DOHH2 (cell line): ENCODE data around the gene SPRR1A.

Source experiments
- H3F3A ChIP-seq: fragments of 200-600 bp; sonication (generic), shearing (Covaris generic); 2 replicates; pipeline ENCODE4 v1.6.0; 2016; ENCODE audit warnings: antibody characterized with exemption, mild to moderate bottlenecking; ENCODE audit not compliant: control insufficient read depth, insufficient read depth
- H3K27ac ChIP-seq: fragments of 200-600 bp; sonication (generic); 2 replicates; pipeline ENCODE4 v1.5.1; 2014; ENCODE audit warnings: low read depth, mild to moderate bottlenecking, low read length, moderate library complexity
- H3K27me3 ChIP-seq: fragments of 200-600 bp; sonication (generic); 2 replicates; pipeline ENCODE4 v1.6.1; 2014; ENCODE audit warnings: mild to moderate bottlenecking, low read length, mixed read lengths; ENCODE audit not compliant: control insufficient read depth
- H3K36me3 ChIP-seq: fragments of 200-600 bp; sonication (generic); 2 replicates; pipeline ENCODE4 v1.6.1; 2014; ENCODE audit warnings: mild to moderate bottlenecking, low read length, moderate library complexity, mixed read lengths; ENCODE audit not compliant: control insufficient read depth
- H3K4me1 ChIP-seq: fragments of 200-600 bp; sonication (generic); 2 replicates; pipeline ENCODE4 v1.6.1; 2014; ENCODE audit warnings: mild to moderate bottlenecking, low read length, mixed read lengths; ENCODE audit not compliant: control insufficient read depth
- H3K4me2 ChIP-seq: fragments of 200-600 bp; sonication (generic); 2 replicates; pipeline ENCODE4 v1.6.0; 2014; ENCODE audit warnings: mild to moderate bottlenecking, low read length, moderate library complexity
- H3K4me3 ChIP-seq: fragments of 200-600 bp; sonication (generic); 2 replicates; pipeline ENCODE4 v1.5.1; 2014; ENCODE audit warnings: mild to moderate bottlenecking, low read length, mixed read lengths
- H3K79me2 ChIP-seq: fragments of 200-600 bp; sonication (generic); 2 replicates; pipeline ENCODE4 v1.6.1; 2014; ENCODE audit warnings: mild to moderate bottlenecking, low read length, mixed read lengths; ENCODE audit not compliant: control insufficient read depth
- H3K9me2 ChIP-seq: fragments of 200-600 bp; sonication (generic); replicated peaks from 2 replicates; pipeline ENCODE4 v1.6.1; 2014; ENCODE audit warnings: mild to moderate bottlenecking, low read length, mixed read lengths; ENCODE audit not compliant: control insufficient read depth
- H3K9me3 ChIP-seq: fragments of 200-600 bp; sonication (generic); 2 replicates; pipeline ENCODE4 v1.6.1; 2014; ENCODE audit warnings: antibody characterized with exemption, low read length, mixed read lengths; ENCODE audit not compliant: control insufficient read depth, insufficient read depth
- H4K20me1 ChIP-seq: fragments of 200-600 bp; sonication (generic); 2 replicates; pipeline ENCODE4 v1.6.0; 2014; ENCODE audit warnings: low read depth, mild to moderate bottlenecking, antibody characterized with exemption, low read length, moderate library complexity; ENCODE audit not compliant: control insufficient read depth, insufficient read depth
- EZH2phosphoT487 ChIP-seq: fragments of 200-600 bp; sonication (generic); IDR thresholded peaks from 2 replicates; pipeline ENCODE4 v1.6.1; 2017; ENCODE audit warnings: borderline replicate concordance, mild to moderate bottlenecking, antibody characterized with exemption, low read length, moderate library complexity, mixed read lengths
- TF ChIP-seq, protein P1 (sequence below): fragments of 200-600 bp; sonication (generic); IDR thresholded peaks from one replicate; pipeline ENCODE4 v1.5.1; 2014; ENCODE audit warnings: antibody characterized with exemption, mild to moderate bottlenecking, low read depth, low read length; ENCODE audit not compliant: poor library complexity, severe bottlenecking

The SPRR1A gene

DNA sequence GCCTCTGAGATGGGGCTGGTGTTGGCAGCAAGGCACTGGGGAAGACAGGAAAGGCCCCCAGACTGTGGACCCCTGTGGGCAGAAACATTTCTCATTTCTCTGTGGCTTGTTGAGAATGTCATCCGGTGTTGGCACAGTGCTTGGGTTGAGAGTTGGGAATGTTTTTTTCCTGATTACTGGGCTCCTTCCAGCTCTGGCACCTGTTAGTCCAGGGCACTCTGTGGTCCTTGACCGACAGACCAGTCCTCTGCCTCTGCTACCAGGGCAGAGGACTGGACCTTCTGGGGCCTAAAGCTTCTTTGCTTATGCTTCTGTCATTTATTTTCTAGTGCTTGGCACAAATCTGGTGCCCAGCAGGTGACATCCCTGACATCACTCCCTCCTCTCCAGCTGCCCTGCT lies 41.7 kb upstream of the SPRR1A start:
- no peaks in the 10 kb centered on the region for H3F3A ChIP-seq
- no peaks in the 10 kb centered on the region for H3K27me3 ChIP-seq

DNA sequence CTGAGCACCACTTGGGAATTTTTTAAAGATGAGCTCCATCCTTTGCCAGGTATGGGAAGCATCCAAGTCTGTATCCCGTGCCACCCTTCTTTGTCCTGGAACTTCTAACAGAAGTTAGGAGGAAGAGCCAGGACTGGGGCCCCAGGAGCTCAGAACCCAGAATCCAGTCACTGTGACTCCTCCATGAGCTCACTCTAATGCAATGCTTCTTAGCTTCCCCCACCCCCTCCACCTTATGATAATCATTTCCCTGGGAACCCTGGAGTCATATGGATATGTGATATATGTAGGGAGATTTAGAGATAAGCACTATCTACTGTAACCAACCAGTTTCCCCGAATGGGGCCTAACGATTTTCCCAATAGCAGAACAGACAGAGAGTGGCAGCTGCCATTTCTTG lies 37.6 kb upstream of the SPRR1A start:
- Histone ChIP-seq H3K4me1 (no peaks in the 10 kb centered on the region), H4K20me1 (no peaks in the 10 kb centered on the region), H3K36me3 (no peaks in the 10 kb centered on the region), H3K27ac (no peak overlapping the region), H3K79me2 (no peaks in the 10 kb centered on the region), H3K27me3 (no peaks in the 10 kb centered on the region), H3K4me3 (no peak overlapping the region), H3K4me2 (no peak overlapping the region), H3F3A (no peaks in the 10 kb centered on the region), H3K9me2 (no peaks in the 10 kb centered on the region), H3K9me3 (no peaks in the 10 kb centered on the region)
- TF ChIP-seq, protein P1, sequence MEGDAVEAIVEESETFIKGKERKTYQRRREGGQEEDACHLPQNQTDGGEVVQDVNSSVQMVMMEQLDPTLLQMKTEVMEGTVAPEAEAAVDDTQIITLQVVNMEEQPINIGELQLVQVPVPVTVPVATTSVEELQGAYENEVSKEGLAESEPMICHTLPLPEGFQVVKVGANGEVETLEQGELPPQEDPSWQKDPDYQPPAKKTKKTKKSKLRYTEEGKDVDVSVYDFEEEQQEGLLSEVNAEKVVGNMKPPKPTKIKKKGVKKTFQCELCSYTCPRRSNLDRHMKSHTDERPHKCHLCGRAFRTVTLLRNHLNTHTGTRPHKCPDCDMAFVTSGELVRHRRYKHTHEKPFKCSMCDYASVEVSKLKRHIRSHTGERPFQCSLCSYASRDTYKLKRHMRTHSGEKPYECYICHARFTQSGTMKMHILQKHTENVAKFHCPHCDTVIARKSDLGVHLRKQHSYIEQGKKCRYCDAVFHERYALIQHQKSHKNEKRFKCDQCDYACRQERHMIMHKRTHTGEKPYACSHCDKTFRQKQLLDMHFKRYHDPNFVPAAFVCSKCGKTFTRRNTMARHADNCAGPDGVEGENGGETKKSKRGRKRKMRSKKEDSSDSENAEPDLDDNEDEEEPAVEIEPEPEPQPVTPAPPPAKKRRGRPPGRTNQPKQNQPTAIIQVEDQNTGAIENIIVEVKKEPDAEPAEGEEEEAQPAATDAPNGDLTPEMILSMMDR = no peak
- no peak for TF ChIP-seq EZH2phosphoT487

More for the DNA sequence above, 41.7 kb upstream of the SPRR1A start:
- Histone ChIP-seq H3K4me3 (no peak overlapping the region), H3K36me3 (no peaks in the 10 kb centered on the region), H3K9me3 (no peaks in the 10 kb centered on the region), H3K4me2 (no peak overlapping the region), H3K4me1 (no peaks in the 10 kb centered on the region), H3K79me2 (no peaks in the 10 kb centered on the region), H4K20me1 (no peaks in the 10 kb centered on the region), H3K9me2 (no peaks in the 10 kb centered on the region), H3K27ac (no peak overlapping the region)
- no peak for TF ChIP-seq EZH2phosphoT487
- TF ChIP-seq, protein P1 = no peak

DNA sequence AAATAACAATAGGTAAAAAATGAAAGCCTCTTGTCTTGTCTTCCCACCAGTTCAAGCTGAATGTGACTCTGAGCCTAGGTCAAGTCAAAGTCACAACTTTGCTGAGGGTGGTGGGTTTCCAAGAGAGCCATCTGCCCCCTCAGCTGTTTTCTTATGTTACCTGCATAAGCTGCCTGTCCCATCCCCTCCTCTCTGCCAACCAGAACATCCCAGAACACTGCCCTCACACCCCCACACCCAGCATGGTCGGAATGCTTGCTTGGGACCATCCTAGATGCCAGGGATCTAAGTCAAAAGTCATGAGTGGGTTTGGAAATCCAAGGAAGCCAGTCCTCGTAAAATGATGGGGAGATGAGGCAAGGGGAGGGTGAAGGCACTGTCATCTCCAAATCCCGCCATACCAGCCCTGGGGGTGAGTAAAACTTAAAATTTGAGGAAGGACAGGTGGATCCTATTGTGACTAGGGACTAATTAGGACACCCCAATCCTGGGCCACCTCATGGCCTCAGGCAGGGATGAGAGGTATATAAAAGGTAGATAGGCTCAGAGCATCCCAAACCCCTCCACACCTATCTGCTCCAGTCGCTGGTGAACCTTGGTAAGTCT lies 37.1 kb upstream of the SPRR1A start, which contains the start of gene SPRR5:
Gene SPRR5, plus strand, starts transcription at position 556 of the 606 bp plus-strand sequence. CDS start 1,349 bp downstream, outside the sequence.
- H3K4me3 ChIP-seq = no peak within 1 kb of the TSS
- TF ChIP-seq, protein P1 = no peak
- no peak for TF ChIP-seq EZH2phosphoT487
- no peaks in the 10 kb centered on the region for H3K9me3 ChIP-seq
- no peaks in the 10 kb centered on the region for H3K9me2 ChIP-seq
- H3F3A ChIP-seq = no peaks in the 10 kb centered on the region
- no peaks in the 10 kb centered on the region for H3K36me3 ChIP-seq
- no peaks in the 10 kb centered on the region for H3K79me2 ChIP-seq
- H3K4me2 ChIP-seq = no peak within 1 kb of the TSS
- H3K4me1 ChIP-seq = no peaks in the 10 kb centered on the region
- no peaks in the 10 kb centered on the region for H3K27me3 ChIP-seq
- no peak within 1 kb of the TSS for H3K27ac ChIP-seq
- no peaks in the 10 kb centered on the region for H4K20me1 ChIP-seq
